T-helper 22 cell (primary cell): Measurements from ENCODE around the gene FAM156A.
A peak's percentile ranks its signal among the peaks of the same experiment; 100 is the strongest.
"Not testable (repeated sequence)": the region's sequence is repeated elsewhere in the genome, so short reads cannot be mapped to it uniquely, and the experiment has no call there.

ENCODE experiments used
- DNase-seq: peaks from one replicate; pipeline ENCODE4 v3.0.0-alpha.2; 2020; ENCODE audit warnings: low read depth

FAM156A gene, protein sequence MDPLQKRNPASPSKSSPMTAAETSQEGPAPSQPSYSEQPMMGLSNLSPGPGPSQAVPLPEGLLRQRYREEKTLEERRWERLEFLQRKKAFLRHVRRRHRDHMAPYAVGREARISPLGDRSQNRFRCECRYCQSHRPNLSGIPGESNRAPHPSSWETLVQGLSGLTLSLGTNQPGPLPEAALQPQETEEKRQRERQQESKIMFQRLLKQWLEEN

DNA sequence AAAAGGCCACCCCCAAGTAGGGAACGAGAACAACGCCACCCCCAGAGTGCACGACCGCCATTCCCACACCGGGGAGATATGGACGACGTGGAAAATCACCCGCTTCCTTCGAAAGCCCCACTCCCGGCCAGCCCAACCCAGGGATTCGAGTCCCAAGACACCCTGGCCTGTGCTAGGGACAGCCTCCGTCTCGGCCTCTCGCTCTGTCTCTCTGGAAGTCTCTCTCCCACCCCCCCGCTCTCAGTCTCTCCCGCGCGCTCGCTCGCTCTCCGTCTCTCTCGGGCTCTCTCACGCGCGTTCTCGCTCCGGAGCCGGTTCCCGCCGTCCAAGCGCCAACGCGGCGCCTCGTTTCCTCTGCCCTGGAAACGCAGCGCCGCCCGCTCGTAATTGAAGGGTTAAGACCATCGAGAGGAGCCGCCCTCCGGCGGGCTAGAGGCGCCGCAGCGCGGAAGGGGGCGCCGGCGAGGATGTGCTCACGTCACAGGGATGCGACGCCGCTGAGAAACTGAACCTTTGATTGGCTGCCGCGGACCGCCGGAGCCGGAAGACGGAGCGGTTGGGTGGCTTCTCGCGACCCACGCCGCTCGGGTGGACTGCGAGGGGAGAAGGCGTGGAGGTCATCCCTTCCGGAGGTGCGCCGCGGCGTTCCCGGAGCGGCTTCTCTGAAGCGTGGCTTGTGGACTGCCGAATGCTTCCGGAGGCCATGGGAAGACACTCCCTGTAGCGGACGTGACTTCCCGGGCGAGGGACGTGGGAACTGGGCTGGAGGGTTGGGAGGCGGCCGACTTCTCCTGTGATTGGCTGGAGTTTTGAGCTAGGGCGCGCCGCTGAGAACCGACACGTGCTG, at the start of gene FAM156A:
TSS of gene FAM156A (minus strand) at position 406 of the 847 bp plus-strand sequence. CDS start 9,930 bp downstream, outside the sequence.
- DNase-seq = not testable (repeated sequence)

- DNase-seq = no peak
Measured at GRCh38 chrX:53005327-53005726, 47.0 kb upstream of the FAM156A start.

GRCh38 chrX:53004811-53005210, 46.5 kb upstream of the FAM156A start:
- no peak for DNase-seq

GRCh38 chrX:53004038-53004437, 45.7 kb upstream of the FAM156A start:
- no peak for DNase-seq

DNA sequence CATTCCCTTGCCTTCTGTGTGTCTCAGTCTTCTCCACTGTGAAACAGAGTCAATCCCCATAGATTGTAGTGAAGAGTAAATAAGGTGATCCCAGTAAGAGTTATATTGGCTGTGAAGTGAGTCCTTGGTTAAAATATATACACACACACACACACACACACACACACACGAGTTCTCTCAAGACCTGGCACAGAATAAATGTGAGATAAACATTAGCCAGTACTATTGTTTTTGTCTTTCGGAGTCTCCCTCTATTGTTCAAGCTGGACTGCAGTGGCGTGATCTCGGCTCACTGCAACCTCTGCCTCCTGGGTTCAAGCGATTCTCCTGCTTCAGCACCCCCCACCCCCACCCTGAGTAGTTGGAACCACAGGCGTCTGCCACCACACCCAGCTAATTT, 44.8 kb upstream of the FAM156A start:
- no peak for DNase-seq

DNA sequence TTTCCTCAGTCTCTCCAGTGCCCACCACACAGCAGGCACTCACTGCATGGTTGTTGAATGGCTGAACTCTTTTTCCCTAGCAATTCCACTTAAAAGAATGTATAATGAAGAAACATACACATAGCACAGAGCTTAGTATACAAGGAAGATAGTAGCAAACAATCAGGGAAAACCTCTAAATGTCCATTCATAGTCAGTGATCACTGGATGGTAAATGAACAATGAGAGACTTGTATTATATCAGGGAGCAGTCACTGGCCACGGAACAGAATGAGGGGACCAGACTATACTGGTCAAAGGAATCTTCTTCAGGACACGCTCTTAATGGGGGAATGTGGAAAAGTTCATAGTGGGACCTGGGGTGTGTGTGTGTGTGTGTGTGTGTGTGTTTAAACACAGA, 43.6 kb upstream of the FAM156A start:
- DNase-seq = no peak

- no peak for DNase-seq
Measured at GRCh38 chrX:53000447-53001135, 42.3 kb upstream of the FAM156A start.

- DNase-seq = no peak
Measured at GRCh38 chrX:52995987-52996331, 37.6 kb upstream of the FAM156A start.

- peak; percentile 86 for DNase-seq
Measured at GRCh38 chrX:52995135-52995986, 37.0 kb upstream of the FAM156A start.

DNA sequence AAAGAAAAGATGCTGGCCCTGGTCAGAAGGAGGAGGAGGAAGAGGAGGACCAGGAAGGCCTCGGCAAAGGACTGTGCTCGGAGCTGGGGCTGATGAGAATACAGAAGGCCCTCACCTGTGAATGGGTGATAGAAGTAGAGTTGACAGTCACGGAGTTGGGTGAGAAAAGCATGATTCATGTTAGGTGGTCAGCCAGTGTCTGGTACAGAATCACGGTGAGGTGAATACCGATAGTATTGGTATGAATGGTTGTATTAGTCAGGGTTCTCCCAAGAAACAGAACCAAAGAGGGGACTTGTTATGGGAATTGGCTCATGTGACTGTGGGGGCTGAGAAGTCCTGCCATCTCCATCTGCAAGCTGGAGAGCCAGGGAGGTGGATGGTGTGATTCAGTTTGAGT, 32.5 kb upstream of the FAM156A start:
- no peak for DNase-seq

- peak; percentile 7 for DNase-seq
Measured at GRCh38 chrX:52990011-52990631, 31.8 kb upstream of the FAM156A start.

DNA sequence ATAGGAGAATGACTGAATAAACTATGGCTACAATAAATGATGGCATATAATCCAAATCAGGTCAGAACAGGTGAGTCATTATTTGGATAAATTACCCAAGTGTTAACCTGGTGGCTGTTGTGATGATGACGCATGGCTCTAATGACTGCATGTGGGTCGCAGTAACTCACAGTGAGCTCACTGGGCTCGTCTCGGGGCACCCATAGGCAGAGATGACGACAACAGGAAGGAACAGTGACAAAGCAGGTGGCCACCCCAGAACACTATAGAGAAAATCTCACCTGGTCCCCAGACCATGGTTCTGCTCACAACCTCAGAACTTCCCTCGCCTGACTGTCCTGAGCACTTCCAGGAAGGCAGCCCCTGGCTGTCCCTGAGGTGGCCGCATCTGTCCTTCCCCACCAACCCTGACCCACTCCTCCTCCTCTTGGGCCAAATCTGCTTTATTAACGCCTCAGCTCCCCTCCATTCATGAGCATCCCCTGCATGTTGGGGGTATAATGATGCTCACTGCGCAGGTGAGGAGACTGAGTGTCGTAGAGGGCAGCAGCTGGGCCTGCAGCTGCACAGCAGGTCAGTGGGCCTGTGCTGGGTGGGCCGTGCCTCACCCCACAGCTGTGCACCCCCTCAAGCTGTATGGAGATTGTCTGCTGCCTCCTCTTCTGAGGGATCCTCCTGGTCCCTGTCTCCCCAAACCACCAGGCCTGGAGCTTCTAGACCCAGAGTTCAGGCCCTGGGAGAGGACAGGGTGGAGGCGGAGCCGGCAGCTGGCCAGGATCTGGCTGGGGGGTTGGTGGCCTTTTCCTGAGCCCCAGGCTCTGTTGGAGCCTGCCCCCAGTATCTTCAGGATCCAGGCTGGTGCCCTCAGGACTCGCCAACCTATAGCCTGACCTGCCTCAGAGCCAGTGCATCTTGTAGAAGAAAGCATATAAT, 30.9 kb upstream of the FAM156A start:
- DNase-seq = no peak

DNA sequence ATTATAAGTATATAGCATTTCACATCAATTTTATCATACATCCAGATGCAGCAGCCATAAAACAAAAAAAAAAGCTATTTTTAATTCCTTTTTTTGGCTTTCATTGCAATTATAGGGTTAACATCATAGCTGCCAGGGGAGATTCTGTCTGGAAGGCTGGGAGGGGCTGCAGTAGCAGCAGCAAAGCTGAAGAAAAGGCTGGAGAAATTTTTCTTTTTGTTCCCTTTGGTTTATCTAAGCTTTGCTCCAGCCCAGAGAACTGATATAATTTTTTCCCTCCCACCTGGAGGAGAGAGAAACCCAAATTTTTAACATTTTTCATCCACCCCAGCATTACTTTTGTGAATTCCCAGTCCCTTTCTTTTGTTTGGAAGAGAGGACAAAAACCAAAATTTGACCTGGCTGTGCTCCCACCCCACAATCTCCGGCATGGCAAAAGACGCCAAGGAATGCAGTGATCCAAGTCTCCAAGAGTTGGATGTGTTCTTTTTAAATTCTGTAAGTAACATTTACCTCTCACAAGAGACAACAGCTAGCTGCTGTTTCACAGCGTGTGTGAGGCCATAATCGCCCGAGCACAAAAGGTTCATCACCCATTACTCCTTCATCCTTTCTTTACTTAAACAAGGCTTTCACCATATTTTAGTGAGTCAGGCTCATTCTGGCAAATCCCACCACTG, 25.1 kb upstream of the FAM156A start:
- DNase-seq = no peak

DNA sequence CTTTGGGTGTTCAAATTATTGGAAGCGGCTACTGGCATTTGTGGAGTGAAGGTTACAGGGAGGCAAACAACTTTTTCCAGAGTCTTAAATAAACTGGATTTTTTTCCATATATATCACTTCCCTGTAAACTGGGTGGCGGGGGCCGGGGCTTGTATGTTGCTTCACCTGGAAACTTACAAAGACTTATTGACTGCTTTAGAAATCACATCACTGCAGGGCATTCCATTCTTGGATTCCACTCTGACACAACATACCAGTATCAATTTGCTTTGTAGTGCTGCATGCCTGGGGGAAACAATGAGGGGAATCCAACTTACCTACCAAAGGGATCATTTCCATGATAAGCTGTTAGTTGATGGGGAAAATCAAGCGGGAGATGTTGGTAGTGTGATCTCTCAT, 21.7 kb upstream of the FAM156A start:
- DNase-seq = no peak

GRCh38 chrX:52979568-52979967, 21.2 kb upstream of the FAM156A start:
- DNase-seq = no peak

DNA sequence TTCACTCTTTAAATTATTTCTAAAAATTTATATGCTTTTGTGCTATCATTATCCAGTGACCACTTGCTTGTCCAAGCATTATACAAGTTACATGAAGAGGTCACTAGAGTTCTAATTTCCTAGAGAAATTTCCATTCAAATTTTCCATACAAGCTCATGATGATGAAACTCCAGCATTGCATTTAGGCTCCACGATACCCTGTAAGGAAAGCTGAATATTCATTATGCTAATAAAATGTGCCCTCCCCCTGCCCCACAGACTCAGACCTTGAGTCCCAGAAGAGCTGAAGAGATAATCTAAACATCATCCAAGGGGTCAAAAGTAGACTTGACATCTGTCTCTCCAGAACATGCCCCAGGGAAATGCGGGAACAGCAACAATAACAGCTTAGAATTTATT, 19.6 kb upstream of the FAM156A start:
- no peak for DNase-seq

DNA sequence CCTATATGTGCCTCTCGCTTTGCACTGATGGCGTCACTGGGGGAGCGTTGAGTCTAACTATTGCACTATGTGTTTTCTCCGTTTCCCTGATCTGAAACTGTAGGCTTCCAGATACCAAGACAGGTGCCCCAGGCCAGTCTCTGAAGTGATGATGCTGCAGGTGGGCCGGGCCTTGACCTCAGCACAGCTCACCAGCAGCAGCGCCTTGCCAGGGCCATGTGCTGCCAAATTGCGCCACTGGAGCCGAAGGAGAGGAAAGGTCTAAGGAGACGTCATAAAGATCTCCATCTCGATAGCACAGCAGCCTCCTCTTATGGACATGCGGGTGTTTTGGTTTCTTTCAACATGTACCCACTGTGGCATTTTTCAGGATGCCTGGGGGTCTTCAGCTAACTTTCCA, 17.3 kb upstream of the FAM156A start:
- DNase-seq = not testable (repeated sequence)

- DNase-seq = not testable (repeated sequence)
Measured at GRCh38 chrX:52974336-52974992, 16.1 kb upstream of the FAM156A start.

GRCh38 chrX:52967922-52968321, 9.6 kb upstream of the FAM156A start:
- DNase-seq = not testable (repeated sequence)
